GM10266 (cell line): ENCODE results near the gene SMARCC2.

Source experiments
- DNase-seq: peaks from one replicate; pipeline ENCODE4 v3.0.0; 2012; ENCODE audit errors: extremely low spot score
- CTCF ChIP-seq: IDR thresholded peaks from 2 replicates; pipeline ENCODE4 v1.5.1; 2012; ENCODE audit warnings: mild to moderate bottlenecking, low read depth; ENCODE audit not compliant: control insufficient read depth, insufficient read depth; ENCODE audit errors: missing control alignments

SMARCC2 gene

GRCh38 chr12:56150563-56150962 is 38.7 kb downstream of the SMARCC2 start:
- DNase-seq = no peak
- no peak for TF ChIP-seq CTCF

GRCh38 chr12:56146492-56147460 is 42.5 kb downstream of the SMARCC2 start:
- no peak for DNase-seq

GRCh38 chr12:56145217-56145616 is 44.1 kb downstream of the SMARCC2 start:
- no peak for TF ChIP-seq CTCF
- DNase-seq = no peak

More at GRCh38 chr12:56146492-56147460, 42.5 kb downstream of the SMARCC2 start:
- TF ChIP-seq CTCF = no peak

- DNase-seq = no peak
- no peak for TF ChIP-seq CTCF
Observed at GRCh38 chr12:56143870-56144269, 45.4 kb downstream of the SMARCC2 start.

GRCh38 chr12:56143217-56143616 is 46.1 kb downstream of the SMARCC2 start:
- no peak for TF ChIP-seq CTCF
- no peak for DNase-seq

GRCh38 chr12:56141946-56142784 is 47.1 kb downstream of the SMARCC2 start:
- TF ChIP-seq CTCF = no peak
- no peak for DNase-seq
